ENCODE measurements around the gene FBXL3.

- no peak for TF ChIP-seq CTCF (tag by site-specific recombination; IDR thresholded peaks at IDR 0.05)
- TF ChIP-seq TCF7L2 (IDR thresholded peaks at IDR 0.05; ENCODE audit: borderline replicate concordance, low read depth, low read length) = no peak
- TF ChIP-seq ZNF394 (tag by site-specific recombination; IDR thresholded peaks at IDR 0.05; ENCODE audit: borderline replicate concordance) = no peak
- TF ChIP-seq ZNF561 (tag by site-specific recombination; IDR thresholded peaks at IDR 0.05; ENCODE audit: borderline replicate concordance) = no peak
- no peak for TF ChIP-seq YY1 (tag by site-specific recombination; IDR thresholded peaks at IDR 0.05)
- no peak for TF ChIP-seq ZNF416 (tag by site-specific recombination; IDR thresholded peaks at IDR 0.05)
- no peak for TF ChIP-seq HOXA7 (CRISPR knock-in tag; IDR thresholded peaks at IDR 0.05; ENCODE audit: borderline replicate concordance)
- TF ChIP-seq ZNF488 (tag by site-specific recombination; IDR thresholded peaks at IDR 0.05) = no peak
- no peak for TF ChIP-seq ZNF501 (tag by site-specific recombination; IDR thresholded peaks at IDR 0.05)
- TF ChIP-seq ZBTB44 (tag by site-specific recombination; IDR thresholded peaks at IDR 0.05) = no peak
- no peak for TF ChIP-seq ZNF362 (tag by site-specific recombination; IDR thresholded peaks at IDR 0.05)
- no peak for TF ChIP-seq SP2 (tag by site-specific recombination; IDR thresholded peaks at IDR 0.05)
- TF ChIP-seq IKZF3 (tag by site-specific recombination; IDR thresholded peaks at IDR 0.05) = no peak
- TF ChIP-seq ZBTB1 (tag by site-specific recombination; IDR thresholded peaks at IDR 0.05) = no peak
Observed at GRCh38 chr13:76983676-76984075, 43.3 kb downstream of the FBXL3 start.

All from HEK293 (cell line).